Measurements from ENCODE around the gene ACD.
A peak's percentile ranks its signal among the peaks of the same experiment; 100 is the strongest.

Gene ACD

DNA sequence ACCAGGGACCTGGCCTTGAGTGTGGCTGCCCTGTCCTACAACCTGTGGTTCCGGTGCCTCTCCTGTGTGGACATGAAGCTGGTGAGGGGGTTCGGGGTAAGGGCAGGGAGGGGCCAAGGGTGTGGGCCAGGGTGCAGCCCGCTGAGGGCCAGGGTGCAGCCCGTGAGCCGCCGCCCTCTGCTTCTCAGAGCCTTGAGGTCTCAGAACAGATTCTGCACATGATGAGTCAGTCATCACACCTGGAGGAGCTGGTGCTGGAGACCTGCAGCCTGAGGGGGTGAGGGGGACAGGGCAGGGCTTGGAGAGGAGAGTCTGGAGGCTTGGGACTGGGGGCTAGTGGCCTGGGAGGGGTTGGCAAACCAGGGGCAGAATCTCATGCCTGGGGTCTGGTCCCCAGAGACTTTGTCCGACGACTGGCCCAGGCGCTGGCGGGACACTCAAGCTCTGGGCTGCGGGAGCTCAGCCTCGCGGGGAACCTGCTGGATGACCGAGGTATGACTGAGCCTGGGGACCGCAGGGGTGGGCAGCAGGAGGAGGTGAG, 12.9 kb downstream of the ACD start:
- no peak for DNase-seq (ENCODE audit: low read depth, low spot score)
- no peaks in the 10 kb centered on the region for H3K27me3 ChIP-seq (ENCODE audit: control insufficient read depth, insufficient read depth, low read length)
- no CpG with 5 or more reads among the region's 15 CpGs for WGBS (ENCODE audit: insufficient coverage, insufficient read length)

DNA sequence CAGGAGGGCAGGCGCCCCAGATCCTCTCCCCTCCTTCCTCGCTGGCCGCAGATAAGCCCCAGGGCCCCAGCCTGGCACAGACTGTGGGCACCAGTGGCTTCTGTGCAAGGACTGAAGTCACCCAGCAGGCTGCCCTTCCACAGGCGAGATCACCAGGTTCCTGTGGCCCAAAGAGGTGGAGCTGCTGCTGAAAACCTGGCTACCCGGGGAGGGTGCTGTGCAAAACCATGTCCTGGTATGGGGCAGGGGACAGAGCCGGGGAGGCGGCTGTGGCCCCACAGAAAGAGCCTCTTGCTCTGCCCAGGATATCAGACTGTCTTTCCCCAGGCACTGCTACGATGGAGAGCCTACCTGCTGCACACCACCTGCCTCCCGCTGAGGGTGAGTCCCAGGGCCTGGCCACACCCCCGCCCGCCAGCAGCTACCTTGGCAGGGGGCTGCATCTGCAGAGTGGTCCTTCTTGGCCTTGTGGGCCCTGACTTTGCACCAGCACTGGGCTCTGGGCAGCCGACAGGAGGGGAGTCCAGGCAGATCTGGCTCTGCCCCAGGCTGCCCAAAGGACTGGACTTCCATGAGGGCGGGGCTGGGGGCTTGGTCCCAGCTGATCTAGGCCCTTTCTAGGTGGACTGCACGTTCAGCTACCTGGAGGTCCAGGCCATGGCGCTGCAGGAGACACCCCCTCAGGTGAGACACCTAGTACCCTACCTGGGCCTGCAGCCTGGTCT, 14.5 kb downstream of the ACD start:
- Histone ChIP-seq H3K9me3 (ENCODE audit: control insufficient read depth, insufficient read depth, low read length) (no peaks in the 10 kb centered on the region), H3K36me3 (ENCODE audit: control insufficient read depth, insufficient read depth, low read length) (peaks cover 2% of the 10 kb centered on the region; the same call in 1 of the 2 replicates), H3K27ac (ENCODE audit: low read length) (no peak overlapping the region), H3K4me3 (ENCODE audit: low read length) (peak overlapping the region; percentile 55; the same call in 1 of the 2 replicates), H3K4me1 (ENCODE audit: control insufficient read depth, insufficient read depth, low read length) (peaks cover 5% of the 10 kb centered on the region), H3K27me3 (ENCODE audit: control insufficient read depth, insufficient read depth, low read length) (no peaks in the 10 kb centered on the region)
- no CpG with 5 or more reads among the region's 15 CpGs for WGBS (ENCODE audit: insufficient coverage, insufficient read length)
- DNase-seq (ENCODE audit: low read depth, low spot score): no peak

More for the DNA sequence above, 12.9 kb downstream of the ACD start:
- Histone ChIP-seq H3K9me3 (ENCODE audit: control insufficient read depth, insufficient read depth, low read length) (no peaks in the 10 kb centered on the region), H3K36me3 (ENCODE audit: control insufficient read depth, insufficient read depth, low read length) (peaks cover 8% of the 10 kb centered on the region), H3K4me3 (ENCODE audit: low read length) (no peak overlapping the region), H3K4me1 (ENCODE audit: control insufficient read depth, insufficient read depth, low read length) (peaks cover 5% of the 10 kb centered on the region), H3K27ac (ENCODE audit: low read length) (no peak overlapping the region)

GRCh38 chr16:67644038-67644437, 16.0 kb downstream of the ACD start:
- WGBS (ENCODE audit: insufficient coverage, insufficient read length): no CpG with 5 or more reads among the region's 9 CpGs
- no peak for DNase-seq (ENCODE audit: low read depth, low spot score)
- peaks cover 2% of the 10 kb centered on the region; the same call in 1 of the 2 replicates for H3K4me1 ChIP-seq (ENCODE audit: control insufficient read depth, insufficient read depth, low read length)
- no peaks in the 10 kb centered on the region for H3K27me3 ChIP-seq (ENCODE audit: control insufficient read depth, insufficient read depth, low read length)
- H3K27ac ChIP-seq (ENCODE audit: low read length): no peak overlapping the region
- no peak overlapping the region for H3K4me3 ChIP-seq (ENCODE audit: low read length)
- peaks cover under 1% of the 10 kb centered on the region; the same call in 1 of the 2 replicates for H3K36me3 ChIP-seq (ENCODE audit: control insufficient read depth, insufficient read depth, low read length)
- H3K9me3 ChIP-seq (ENCODE audit: control insufficient read depth, insufficient read depth, low read length): no peaks in the 10 kb centered on the region

DNA sequence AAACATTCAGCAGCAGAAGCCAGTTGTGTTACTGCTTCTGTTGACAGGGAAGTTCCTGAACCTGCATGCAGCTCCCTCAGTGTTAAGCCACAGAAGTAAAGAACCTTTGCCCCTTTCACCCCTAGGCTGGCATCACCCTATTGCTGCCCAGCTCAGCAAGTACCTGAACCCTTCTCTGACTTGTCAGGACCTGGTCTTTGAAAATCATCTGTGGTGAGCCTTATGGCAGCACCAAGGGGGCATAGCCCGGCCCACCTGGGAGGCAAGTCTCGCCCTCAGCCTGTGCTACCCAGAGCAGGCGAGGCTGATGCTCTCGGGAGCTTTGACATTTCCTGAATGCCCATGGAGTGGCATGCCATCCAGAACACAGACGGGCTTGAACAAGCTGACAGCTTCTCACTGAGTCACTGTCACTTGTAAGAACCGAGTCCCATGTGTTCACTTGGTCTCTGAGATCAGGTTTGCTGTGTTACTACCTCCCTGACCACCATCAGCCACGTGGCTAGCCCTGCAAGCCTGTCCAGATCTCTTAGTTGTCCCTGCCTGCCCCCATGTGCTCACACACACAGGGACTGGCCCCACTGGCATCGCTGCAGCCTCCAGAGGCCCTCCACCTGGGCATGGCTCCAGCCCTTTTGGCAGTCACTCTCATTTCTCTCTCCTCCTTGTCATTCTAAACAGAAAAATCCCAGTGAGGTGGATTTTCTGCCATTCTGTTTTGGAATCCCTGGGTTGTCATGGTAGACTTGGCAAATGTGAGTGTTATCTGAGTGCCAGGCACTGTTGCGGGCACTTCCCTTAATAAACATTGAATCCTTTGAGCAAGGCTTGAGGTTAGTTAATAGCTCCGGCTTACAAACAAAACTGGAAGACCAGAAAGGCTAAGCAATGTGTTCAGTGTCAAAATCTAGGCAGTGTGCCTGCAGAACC, 18.0 kb downstream of the ACD start:
- 0 out of 2 replicates have a peak, but pooled peaks cover 2% of the 10 kb centered on the region for H3K4me1 ChIP-seq (ENCODE audit: control insufficient read depth, insufficient read depth, low read length)
- no CpG with 5 or more reads among the region's 10 CpGs for WGBS (ENCODE audit: insufficient coverage, insufficient read length)
- H3K27ac ChIP-seq (ENCODE audit: low read length): no peak overlapping the region
- H3K27me3 ChIP-seq (ENCODE audit: control insufficient read depth, insufficient read depth, low read length): no peaks in the 10 kb centered on the region
- H3K9me3 ChIP-seq (ENCODE audit: control insufficient read depth, insufficient read depth, low read length): no peaks in the 10 kb centered on the region
- H3K4me3 ChIP-seq (ENCODE audit: low read length): no peak overlapping the region
- peaks cover 7% of the 10 kb centered on the region; the same call in 1 of the 2 replicates for H3K36me3 ChIP-seq (ENCODE audit: control insufficient read depth, insufficient read depth, low read length)
- DNase-seq (ENCODE audit: low read depth, low spot score): no peak

DNA sequence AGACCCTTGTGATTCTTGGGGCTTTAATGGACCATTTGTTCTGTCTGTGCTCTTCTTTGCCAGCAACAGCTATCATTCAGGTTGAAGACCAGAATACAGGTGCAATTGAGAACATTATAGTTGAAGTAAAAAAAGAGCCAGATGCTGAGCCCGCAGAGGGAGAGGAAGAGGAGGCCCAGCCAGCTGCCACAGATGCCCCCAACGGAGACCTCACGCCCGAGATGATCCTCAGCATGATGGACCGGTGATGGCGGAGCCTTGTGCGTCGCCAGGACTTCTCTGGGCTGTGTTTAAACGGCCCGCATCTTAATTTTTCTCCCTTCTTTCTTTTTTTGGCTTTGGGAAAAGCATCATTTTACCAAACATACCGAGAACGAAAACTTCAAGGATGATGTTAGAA, 22.4 kb downstream of the ACD start:
- WGBS (ENCODE audit: insufficient coverage, insufficient read length): no CpG with 5 or more reads among the region's 12 CpGs
- Histone ChIP-seq H3K36me3 (ENCODE audit: control insufficient read depth, insufficient read depth, low read length) (peaks cover 13% of the 10 kb centered on the region; the same call in 1 of the 2 replicates), H3K27ac (ENCODE audit: low read length) (no peak overlapping the region), H3K9me3 (ENCODE audit: control insufficient read depth, insufficient read depth, low read length) (no peaks in the 10 kb centered on the region), H3K27me3 (ENCODE audit: control insufficient read depth, insufficient read depth, low read length) (no peaks in the 10 kb centered on the region), H3K4me3 (ENCODE audit: low read length) (no peak overlapping the region), H3K4me1 (ENCODE audit: control insufficient read depth, insufficient read depth, low read length) (no peaks in the 10 kb centered on the region)
- DNase-seq (ENCODE audit: low read depth, low spot score): no peak

- no CpG with 5 or more reads among the region's 8 CpGs for WGBS (ENCODE audit: insufficient coverage, insufficient read length)
- Histone ChIP-seq H3K27ac (ENCODE audit: low read length) (no peak overlapping the region), H3K4me1 (ENCODE audit: control insufficient read depth, insufficient read depth, low read length) (no peaks in the 10 kb centered on the region), H3K36me3 (ENCODE audit: control insufficient read depth, insufficient read depth, low read length) (peaks cover 19% of the 10 kb centered on the region), H3K4me3 (ENCODE audit: low read length) (no peak overlapping the region), H3K27me3 (ENCODE audit: control insufficient read depth, insufficient read depth, low read length) (no peaks in the 10 kb centered on the region), H3K9me3 (ENCODE audit: control insufficient read depth, insufficient read depth, low read length) (no peaks in the 10 kb centered on the region)
- DNase-seq (ENCODE audit: low read depth, low spot score): no peak
Measured at GRCh38 chr16:67636713-67637112, 23.3 kb downstream of the ACD start.

GRCh38 chr16:67632415-67633172, 27.5 kb downstream of the ACD start:
- Histone ChIP-seq H3K27ac (ENCODE audit: low read length) (no peak overlapping the region), H3K27me3 (ENCODE audit: control insufficient read depth, insufficient read depth, low read length) (no peaks in the 10 kb centered on the region), H3K36me3 (ENCODE audit: control insufficient read depth, insufficient read depth, low read length) (peaks cover 24% of the 10 kb centered on the region), H3K4me3 (ENCODE audit: low read length) (no peak overlapping the region), H3K9me3 (ENCODE audit: control insufficient read depth, insufficient read depth, low read length) (no peaks in the 10 kb centered on the region), H3K4me1 (ENCODE audit: control insufficient read depth, insufficient read depth, low read length) (no peaks in the 10 kb centered on the region)
- no CpG with 5 or more reads among the region's 7 CpGs for WGBS (ENCODE audit: insufficient coverage, insufficient read length)
- no peak for DNase-seq (ENCODE audit: low read depth, low spot score)

GRCh38 chr16:67628216-67628615, 31.8 kb downstream of the ACD start:
- Histone ChIP-seq H3K36me3 (ENCODE audit: control insufficient read depth, insufficient read depth, low read length) (peaks cover 25% of the 10 kb centered on the region), H3K27me3 (ENCODE audit: control insufficient read depth, insufficient read depth, low read length) (no peaks in the 10 kb centered on the region), H3K27ac (ENCODE audit: low read length) (no peak overlapping the region), H3K9me3 (ENCODE audit: control insufficient read depth, insufficient read depth, low read length) (no peaks in the 10 kb centered on the region), H3K4me1 (ENCODE audit: control insufficient read depth, insufficient read depth, low read length) (no peaks in the 10 kb centered on the region), H3K4me3 (ENCODE audit: low read length) (no peak overlapping the region)
- no CpG with 5 or more reads among the region's 14 CpGs for WGBS (ENCODE audit: insufficient coverage, insufficient read length)
- no peak for DNase-seq (ENCODE audit: low read depth, low spot score)

DNA sequence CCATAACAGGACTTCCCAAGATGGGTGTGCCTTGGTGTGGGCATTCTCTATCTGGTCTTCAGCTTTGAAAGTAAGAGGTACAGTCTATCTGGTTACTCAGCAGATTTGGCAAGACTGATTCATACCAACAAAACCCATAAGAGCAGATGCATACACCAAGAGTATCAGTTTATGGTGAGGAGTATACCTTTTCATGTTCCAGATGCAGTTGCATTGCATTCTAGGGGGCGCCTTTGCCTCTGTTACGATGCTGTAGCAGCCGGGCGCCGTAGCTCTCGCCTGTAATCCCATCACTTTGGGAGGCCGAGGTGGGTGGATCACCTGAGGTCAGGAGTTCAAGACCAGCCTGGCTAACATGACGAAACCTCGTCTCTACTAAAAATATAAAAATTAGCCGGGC, 46.3 kb downstream of the ACD start:
- no peak overlapping the region for H3K27ac ChIP-seq (ENCODE audit: low read length)
- H3K4me3 ChIP-seq (ENCODE audit: low read length): no peak overlapping the region
- H3K4me1 ChIP-seq (ENCODE audit: control insufficient read depth, insufficient read depth, low read length): no peaks in the 10 kb centered on the region
- no peaks in the 10 kb centered on the region for H3K9me3 ChIP-seq (ENCODE audit: control insufficient read depth, insufficient read depth, low read length)
- no peak for DNase-seq (ENCODE audit: low read depth, low spot score)
- H3K27me3 ChIP-seq (ENCODE audit: control insufficient read depth, insufficient read depth, low read length): no peaks in the 10 kb centered on the region
- H3K36me3 ChIP-seq (ENCODE audit: control insufficient read depth, insufficient read depth, low read length): peaks cover 14% of the 10 kb centered on the region; the same call in 1 of the 2 replicates
- no CpG with 5 or more reads among the region's 10 CpGs for WGBS (ENCODE audit: insufficient coverage, insufficient read length)

- no peak overlapping the region for H3K27ac ChIP-seq (ENCODE audit: low read length)
- no peaks in the 10 kb centered on the region for H3K9me3 ChIP-seq (ENCODE audit: control insufficient read depth, insufficient read depth, low read length)
- 0 out of 2 replicates have a peak, but pooled peaks cover 2% of the 10 kb centered on the region for H3K4me1 ChIP-seq (ENCODE audit: control insufficient read depth, insufficient read depth, low read length)
- no CpG with 5 or more reads among the region's 3 CpGs for WGBS (ENCODE audit: insufficient coverage, insufficient read length)
- peaks cover 10% of the 10 kb centered on the region; the same call in 1 of the 2 replicates for H3K36me3 ChIP-seq (ENCODE audit: control insufficient read depth, insufficient read depth, low read length)
- H3K27me3 ChIP-seq (ENCODE audit: control insufficient read depth, insufficient read depth, low read length): no peaks in the 10 kb centered on the region
- no peak overlapping the region for H3K4me3 ChIP-seq (ENCODE audit: low read length)
- DNase-seq (ENCODE audit: low read depth, low spot score): no peak
Measured at GRCh38 chr16:67608364-67608763, 51.7 kb downstream of the ACD start.
